Right lobe of liver (tissue), 6 donors: Measurements from ENCODE around the gene PAPOLG. TPM values are rescaled to one million over a fixed set of nuclear protein-coding genes. Genes with fewer than 3 reads are reported as not detected.
A peak's percentile ranks its signal among the peaks of the same experiment; 100 is the strongest.

Source experiments
- ATAC-seq, 4 donors: fragments of 200-7000 bp; cut with Tn5 transposase; one replicate each; pipeline ENCODE4 v1.9.1; 2020; ENCODE audit warnings: mild to moderate bottlenecking in 4 of 4, moderate library complexity in 4 of 4
- DNase-seq, 3 donors: peaks; one replicate each; pipeline ENCODE4 v3.0.0-alpha.2; 2020
- H3K27ac ChIP-seq, 3 donors: fragments of 200-600 bp; one replicate each; pipeline ENCODE4 v1.8.0; 2022
- H3K27me3 ChIP-seq, 2 donors: fragments of 200-600 bp; one replicate each; pipeline ENCODE4 v1.8.0; 2022
- H3K36me3 ChIP-seq, 4 donors: fragments of 200-600 bp; sonication (generic) in 1 of 4; one replicate each; pipeline versions ENCODE4 v1.5.1 to v1.8.0; 2017 to 2022; ENCODE audit warnings: control low read depth in 1 of 4
- H3K4me1 ChIP-seq, 4 donors: fragments of 200-600 bp; sonication (generic) in 1 of 4; one replicate each; pipeline versions ENCODE4 v1.5.1 to v1.8.0; 2017 to 2022; ENCODE audit warnings: control low read depth in 1 of 4
- H3K4me3 ChIP-seq, 3 donors: fragments of 200-600 bp; one replicate each; pipeline ENCODE4 v1.8.0; 2022
- H3K9me3 ChIP-seq, 4 donors: fragments of 200-600 bp; sonication (generic) in 1 of 4; one replicate each; pipeline versions ENCODE4 v1.5.1 to v1.8.0; 2017 to 2022; ENCODE audit warnings: control low read depth in 1 of 4
- POLR2A ChIP-seq: fragments of 450-650 bp; IDR thresholded peaks from one replicate; pipeline ENCODE4 v1.6.1; 2017; ENCODE audit warnings: antibody characterized with exemption, mild to moderate bottlenecking
- WGBS: methylation state at CpG from one replicate; pipeline ENCODE4 v1.1.6; 2018; ENCODE audit warnings: low coverage, low lambda C conversion rate; ENCODE audit not compliant: insufficient coverage; ENCODE audit errors: missing lambda C conversion rate; 5-methylcytosine and 5-hydroxymethylcytosine counted together
- intact Hi-C, 2 donors: fragments of 100-400 bp; cut with DNase I; formaldehyde crosslinking; loops; one replicate each; pipeline versions ENCODE4 v1.11.2 to v1.14.1; 2022
- total RNA-seq, 6 experiments: library from RNA; depleted of rRNA in 2 of 6; stranded (reverse); fragments of >200 nt in 2 of 6; fragmentation: NEBNext Ultra II Directional in 3 of 6; extraction: Animal tissue kit (Norgen Biotek cat#: 25700) in 3 of 6; gene quantifications; one replicate each; pipeline versions ENCODE4 v1.1.0 to v1.2.4, GENCODE V29; 2016 to 2023
- TF ChIP-seq, protein P1 (sequence below), 4 donors: fragments of 200-600 bp in 3 of 4; fragments of 450-650 bp in 1 of 4; IDR thresholded peaks; one replicate each; pipeline versions ENCODE4 v1.5.1 to v1.8.0; 2016 to 2022; ENCODE audit warnings: antibody characterized with exemption in 4 of 4, mild to moderate bottlenecking in 2 of 4
- donor health status: DM: no; HTN: yes; CAD: no.
- donor health status: DM: no; HTN: no; CAD: no.
- donor health status: DM: no; HTN: no; CAD: no.
- donor health status: DM: no; HTN: yes; CAD: no.
- donor health status: DM: no; HTN: yes; CAD: no.

The PAPOLG gene
- total RNA-seq, 6 experiments from 2014 or later = 3.6 to 5.9 (median 4.2) TPM

DNA sequence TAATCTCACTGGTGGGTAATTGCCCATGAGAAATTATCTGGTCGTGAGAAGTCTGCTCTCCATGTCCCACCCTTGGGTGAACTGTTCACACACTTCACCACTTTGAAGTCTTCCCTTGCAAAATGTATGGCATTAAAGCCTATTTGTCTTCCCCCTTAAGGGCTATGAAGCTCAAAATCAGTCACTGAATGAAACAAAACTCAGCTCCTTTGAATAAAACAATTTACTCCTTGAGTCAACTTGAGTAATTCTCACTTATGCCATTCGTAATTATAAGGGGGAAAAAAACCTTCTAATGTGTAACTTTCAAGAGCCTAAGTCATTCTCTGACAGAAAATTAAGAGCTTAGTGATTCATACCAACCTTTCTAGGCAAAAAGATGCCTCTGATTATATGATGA, 76.6 kb downstream of the PAPOLG start:
- TF ChIP-seq, protein P1, sequence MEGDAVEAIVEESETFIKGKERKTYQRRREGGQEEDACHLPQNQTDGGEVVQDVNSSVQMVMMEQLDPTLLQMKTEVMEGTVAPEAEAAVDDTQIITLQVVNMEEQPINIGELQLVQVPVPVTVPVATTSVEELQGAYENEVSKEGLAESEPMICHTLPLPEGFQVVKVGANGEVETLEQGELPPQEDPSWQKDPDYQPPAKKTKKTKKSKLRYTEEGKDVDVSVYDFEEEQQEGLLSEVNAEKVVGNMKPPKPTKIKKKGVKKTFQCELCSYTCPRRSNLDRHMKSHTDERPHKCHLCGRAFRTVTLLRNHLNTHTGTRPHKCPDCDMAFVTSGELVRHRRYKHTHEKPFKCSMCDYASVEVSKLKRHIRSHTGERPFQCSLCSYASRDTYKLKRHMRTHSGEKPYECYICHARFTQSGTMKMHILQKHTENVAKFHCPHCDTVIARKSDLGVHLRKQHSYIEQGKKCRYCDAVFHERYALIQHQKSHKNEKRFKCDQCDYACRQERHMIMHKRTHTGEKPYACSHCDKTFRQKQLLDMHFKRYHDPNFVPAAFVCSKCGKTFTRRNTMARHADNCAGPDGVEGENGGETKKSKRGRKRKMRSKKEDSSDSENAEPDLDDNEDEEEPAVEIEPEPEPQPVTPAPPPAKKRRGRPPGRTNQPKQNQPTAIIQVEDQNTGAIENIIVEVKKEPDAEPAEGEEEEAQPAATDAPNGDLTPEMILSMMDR (IDR thresholded peaks at IDR 0.05) = no peak
- no peak for TF ChIP-seq POLR2A
- 38% methylated on average over 2 of the region's 2 CpGs for WGBS

DNA sequence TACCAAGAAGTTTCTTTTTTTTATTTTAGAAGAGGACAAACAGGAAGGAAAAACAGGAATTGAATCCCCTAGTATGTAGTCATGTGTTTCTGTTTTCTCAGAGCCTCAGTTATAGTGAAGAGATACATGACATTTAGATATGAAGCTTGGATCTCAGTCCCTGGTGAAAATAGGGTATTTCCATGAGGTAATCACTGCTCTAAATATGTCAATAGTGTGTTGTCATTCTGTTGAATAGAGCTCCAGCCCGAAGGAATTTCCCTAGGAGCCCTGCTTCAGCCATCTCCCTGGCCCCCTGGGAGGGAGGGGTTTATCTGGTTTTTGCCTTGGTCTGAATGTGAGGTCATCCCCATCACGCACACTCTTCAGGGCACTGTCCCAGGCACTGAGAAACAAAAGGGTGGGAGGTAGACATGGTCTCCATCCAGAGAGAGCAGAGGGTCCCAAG, 78.2 kb downstream of the PAPOLG start:
- H3K27ac ChIP-seq = no peak overlapping the region
- intact Hi-C loops = no loop called here
- no peaks in the 10 kb centered on the region for H3K4me1 ChIP-seq
- peak in 3 of 4 donors; percentile 12 to 61 (median 47) for ATAC-seq
- H3K36me3 ChIP-seq = no peaks in the 10 kb centered on the region
- TF ChIP-seq POLR2A = no peak
- TF ChIP-seq, protein P1 (IDR thresholded peaks at IDR 0.05) = no peak
- H3K27me3 ChIP-seq = no peaks in the 10 kb centered on the region
- H3K4me3 ChIP-seq = no peak overlapping the region
- no peak for DNase-seq
- 17% methylated on average over 1 of the region's 2 CpGs for WGBS
- no peaks in the 10 kb centered on the region for H3K9me3 ChIP-seq

More for the DNA sequence above, 76.6 kb downstream of the PAPOLG start:
- H3K36me3 ChIP-seq = no peaks in the 10 kb centered on the region
- H3K9me3 ChIP-seq = no peaks in the 10 kb centered on the region
- no peak overlapping the region for H3K4me3 ChIP-seq
- H3K4me1 ChIP-seq = no peaks in the 10 kb centered on the region
- H3K27ac ChIP-seq = no peak overlapping the region
- DNase-seq (no peak), ATAC-seq (no peak)
- H3K27me3 ChIP-seq = no peaks in the 10 kb centered on the region
- intact Hi-C loops = no loop called here

DNA sequence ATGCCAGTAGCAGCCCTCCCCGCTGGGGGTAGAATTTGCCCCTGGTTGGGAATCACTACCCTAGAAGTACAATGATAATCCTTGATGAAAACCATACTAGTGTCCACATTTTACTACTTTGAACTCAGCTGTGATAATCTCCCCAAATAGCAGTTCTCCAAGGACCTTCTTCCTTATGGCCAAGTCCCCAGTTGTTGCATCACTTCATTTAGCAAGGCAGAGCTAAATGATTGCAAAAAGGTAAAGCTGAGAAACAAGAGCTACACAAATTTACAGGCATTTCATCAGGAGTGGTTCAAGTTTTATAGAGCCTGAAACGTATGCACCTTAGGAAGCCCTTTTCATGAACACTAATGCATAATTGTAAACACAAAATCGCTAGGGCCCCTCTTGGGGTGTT, 80.4 kb downstream of the PAPOLG start:
- H3K27ac ChIP-seq = no peak overlapping the region
- DNase-seq (no peak), ATAC-seq (no peak)
- H3K4me1 ChIP-seq = no peaks in the 10 kb centered on the region
- no peaks in the 10 kb centered on the region for H3K9me3 ChIP-seq
- no peak overlapping the region for H3K4me3 ChIP-seq
- 32% methylated on average over 2 of the region's 3 CpGs for WGBS
- TF ChIP-seq, protein P1 (IDR thresholded peaks at IDR 0.05) = no peak
- no peak for TF ChIP-seq POLR2A
- no peaks in the 10 kb centered on the region for H3K27me3 ChIP-seq
- H3K36me3 ChIP-seq = no peaks in the 10 kb centered on the region
- intact Hi-C loops = no loop called here

DNA sequence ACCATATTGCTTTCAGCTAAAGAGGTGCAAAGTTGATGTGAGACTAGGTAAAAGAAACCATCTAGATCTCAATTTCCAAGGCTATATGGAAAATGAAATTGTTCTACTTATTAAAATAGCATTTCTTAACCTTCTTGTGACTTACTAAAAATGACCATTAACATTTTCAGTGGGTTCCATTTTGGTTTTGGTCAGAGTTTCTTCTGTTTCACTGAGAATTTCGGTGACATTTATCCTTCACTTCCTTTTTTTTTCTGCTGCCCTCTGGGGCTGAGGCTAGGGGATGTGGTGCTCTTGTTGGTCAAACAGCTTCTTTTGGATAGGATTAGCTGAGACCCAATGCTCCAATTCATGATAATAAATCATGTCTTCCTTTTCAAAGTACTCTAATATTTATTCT, 81.1 kb downstream of the PAPOLG start:
- ATAC-seq (no peak), DNase-seq (no peak)
- no peaks in the 10 kb centered on the region for H3K27me3 ChIP-seq
- intact Hi-C loops = no loop called here
- H3K4me3 ChIP-seq = no peak overlapping the region
- 54% methylated on average over 1 of the region's 1 CpG for WGBS
- H3K4me1 ChIP-seq = no peaks in the 10 kb centered on the region
- H3K27ac ChIP-seq = no peak overlapping the region
- H3K9me3 ChIP-seq = no peaks in the 10 kb centered on the region
- TF ChIP-seq, protein P1 (IDR thresholded peaks at IDR 0.05) = no peak
- no peak for TF ChIP-seq POLR2A
- H3K36me3 ChIP-seq = no peaks in the 10 kb centered on the region

DNA sequence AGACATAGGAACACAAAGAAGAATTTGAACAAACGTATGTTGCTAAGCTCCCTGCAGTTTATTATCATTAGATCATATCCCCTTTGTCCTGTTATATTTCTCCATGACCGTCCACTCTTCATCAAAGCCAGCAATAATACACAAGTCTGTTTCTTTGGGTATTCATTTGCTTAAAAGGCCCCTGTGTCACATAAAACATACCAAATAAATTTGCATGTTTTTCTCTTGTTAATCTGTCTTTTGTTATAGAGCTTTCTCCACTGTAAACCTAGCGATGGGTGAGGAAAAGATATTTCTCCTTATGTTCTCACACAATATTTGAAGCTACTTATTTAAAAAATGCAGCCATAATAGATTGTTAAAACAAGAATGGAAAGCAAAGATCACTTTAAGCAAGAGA, 82.4 kb downstream of the PAPOLG start:
- no peak overlapping the region for H3K27ac ChIP-seq
- H3K4me1 ChIP-seq = no peaks in the 10 kb centered on the region
- no peaks in the 10 kb centered on the region for H3K9me3 ChIP-seq
- H3K27me3 ChIP-seq = no peaks in the 10 kb centered on the region
- intact Hi-C loops = no loop called here
- whole genome bisulfite sequencing = 71% methylated on average over 3 of the region's 3 CpGs
- H3K36me3 ChIP-seq = no peaks in the 10 kb centered on the region
- H3K4me3 ChIP-seq = no peak overlapping the region
- DNase-seq = no peak
- no peak for ATAC-seq
- TF ChIP-seq, protein P1 (IDR thresholded peaks at IDR 0.05) = no peak
- TF ChIP-seq POLR2A = no peak
